Measurements from ENCODE around the gene MTRF1L.
"Not testable (repeated sequence)": the region's sequence is repeated elsewhere in the genome, so short reads cannot be mapped to it uniquely, and the experiment has no call there.

Gene MTRF1L

DNA sequence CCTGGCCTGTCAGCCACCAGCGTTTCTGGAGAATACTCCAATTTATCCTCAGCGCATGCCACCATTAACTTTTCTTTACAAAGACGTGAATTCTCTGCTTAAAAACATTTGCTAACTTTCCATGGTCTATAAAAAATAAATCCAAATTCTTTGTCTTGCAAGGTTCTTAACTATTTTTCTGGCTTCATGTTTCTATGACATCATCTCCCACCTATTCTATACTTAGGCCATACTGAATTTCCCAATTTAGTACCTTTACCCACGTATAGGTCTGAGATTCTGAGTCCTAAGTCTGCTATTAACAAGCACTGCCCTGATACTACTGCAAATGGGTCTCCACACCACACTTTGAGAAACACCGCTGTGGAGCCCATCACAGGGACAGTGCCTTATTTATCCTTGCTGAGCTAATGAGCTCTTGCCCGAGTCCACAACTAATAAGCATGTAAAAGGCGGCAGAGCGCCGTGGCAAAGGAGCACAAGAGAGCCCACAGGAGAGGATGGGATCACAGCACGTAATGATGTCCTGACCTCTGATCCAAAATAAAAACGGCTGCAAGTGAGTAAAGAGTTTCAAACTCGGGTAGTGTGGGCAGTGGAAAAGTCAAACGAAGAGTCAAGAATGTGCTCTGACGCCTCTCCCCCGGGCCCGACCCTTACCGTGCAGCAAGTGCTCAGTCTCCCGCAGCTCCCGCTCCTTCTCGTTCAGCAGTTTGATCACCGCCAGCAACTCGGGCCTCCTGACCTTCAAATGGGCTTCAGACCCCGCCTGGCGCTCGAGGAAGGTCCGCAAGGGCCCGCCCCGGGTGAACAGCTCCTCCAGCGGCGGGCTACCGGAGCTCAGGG lies 519 bp downstream of the MTRF1L start:
- DNase-seq = no peak

DNA sequence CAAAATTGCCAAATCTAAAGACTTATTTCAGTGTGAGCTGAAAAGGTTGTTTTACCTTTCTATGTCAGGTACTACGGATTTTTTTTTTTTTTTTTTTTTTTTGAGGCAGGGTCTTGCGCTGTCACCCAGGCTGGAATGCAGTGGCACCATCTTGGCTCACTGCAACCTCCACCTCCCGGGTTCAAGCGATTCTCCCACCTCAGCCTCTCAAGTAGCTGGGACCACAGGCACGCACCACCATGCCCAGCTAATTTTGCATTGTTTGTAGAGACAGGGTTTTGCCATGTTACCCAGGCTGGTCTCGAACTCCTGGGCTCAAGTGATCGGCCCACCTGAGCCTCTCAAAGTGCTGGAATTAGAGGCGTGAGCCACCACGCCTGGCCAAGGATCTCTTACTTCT lies 1.7 kb downstream of the MTRF1L start:
- DNase-seq = not testable (repeated sequence)

DNA sequence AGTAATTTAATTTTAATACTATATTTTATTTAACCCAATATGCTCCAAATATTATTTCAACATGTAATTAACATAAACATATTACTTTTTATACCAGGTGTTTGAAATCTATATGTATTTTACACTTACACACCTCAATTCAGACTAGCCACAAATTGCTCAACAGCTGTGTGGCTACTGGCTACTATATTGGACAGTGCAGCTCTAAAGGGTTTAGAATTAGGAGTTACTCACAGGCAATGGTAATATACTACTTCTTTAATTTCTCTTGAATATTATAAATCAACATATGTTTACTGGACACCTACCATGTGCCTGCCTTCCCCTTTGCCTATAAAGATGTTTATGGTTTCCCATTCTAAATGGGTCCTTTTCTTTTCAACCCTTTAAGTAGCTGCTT lies 2.3 kb downstream of the MTRF1L start:
- no peak for DNase-seq

DNA sequence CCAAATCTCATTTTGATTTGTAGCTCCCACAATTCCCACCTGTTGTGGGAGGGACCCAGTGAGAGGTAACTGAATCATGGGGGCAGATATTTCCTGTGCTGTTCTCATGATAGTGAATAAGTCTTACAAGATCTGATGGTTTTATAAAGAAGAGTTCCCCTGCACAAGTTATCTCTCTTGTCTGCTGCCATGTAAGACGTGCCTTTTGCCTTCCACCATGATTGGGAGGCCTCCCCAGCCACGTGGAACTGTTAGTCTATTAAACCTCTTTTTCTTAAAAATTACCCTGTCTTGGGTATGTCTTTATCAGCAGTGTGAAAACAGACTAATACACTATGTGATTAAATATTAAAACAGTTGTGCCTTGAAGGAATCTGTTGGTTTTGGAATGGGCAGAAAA lies 3.0 kb downstream of the MTRF1L start:
- DNase-seq = not testable (repeated sequence)

DNA sequence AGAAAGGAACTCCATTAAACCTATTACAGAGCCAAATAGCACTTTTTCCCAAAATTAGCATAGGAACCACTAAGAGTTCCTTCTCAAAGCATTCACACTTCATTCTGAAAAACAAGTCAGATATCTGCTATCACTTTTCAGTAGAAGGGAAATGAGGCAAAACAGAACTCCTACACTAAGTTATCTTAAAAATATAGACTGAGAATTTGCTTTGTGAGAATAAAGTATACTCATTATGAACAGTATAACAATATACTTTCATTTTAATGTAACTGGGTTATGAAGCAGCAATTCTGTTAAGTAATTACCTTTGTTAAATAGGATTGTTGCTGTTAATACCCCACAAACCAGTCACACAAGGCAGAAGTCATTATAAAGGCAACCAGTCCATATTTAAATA lies 8.7 kb downstream of the MTRF1L start:
- DNase-seq = no peak

DNA sequence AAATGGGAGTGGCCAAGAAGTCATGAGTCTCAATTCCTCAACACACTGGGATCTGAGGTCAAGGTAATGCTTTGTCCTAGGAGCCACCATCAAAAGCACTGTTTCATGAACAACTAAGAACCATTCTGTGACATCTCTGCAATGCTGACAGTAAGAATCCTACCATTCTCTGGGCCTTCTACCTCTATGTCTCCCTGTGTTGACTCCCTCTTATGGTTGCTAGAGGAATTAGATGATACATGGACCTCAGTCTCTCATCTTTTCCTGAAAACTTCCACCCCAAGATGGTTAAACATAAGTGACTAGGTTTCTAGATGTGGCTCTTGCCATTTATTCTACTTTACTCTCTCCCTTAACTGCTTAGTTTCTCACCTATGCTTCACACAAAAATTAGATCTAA lies 9.1 kb downstream of the MTRF1L start:
- no peak for DNase-seq

DNA sequence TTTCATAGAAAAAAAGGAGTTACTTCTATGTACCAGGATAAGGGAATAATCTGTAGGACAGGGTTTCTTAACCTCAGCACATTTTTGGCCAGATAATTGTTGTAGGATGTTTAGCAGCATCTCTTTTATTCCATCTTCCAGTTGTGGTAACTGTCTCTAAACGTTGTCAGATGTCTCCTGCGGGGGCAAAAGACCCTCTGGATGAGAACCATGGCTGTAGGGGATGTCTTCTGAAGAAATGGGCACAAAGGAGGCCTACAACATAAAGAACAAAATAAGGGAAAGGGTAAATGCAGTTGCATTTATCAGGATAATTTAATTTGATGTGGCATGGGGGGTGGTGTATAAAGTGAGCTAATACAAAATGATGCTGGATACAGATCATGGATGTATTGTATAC lies 15.5 kb downstream of the MTRF1L start:
- DNase-seq = no peak

DNA sequence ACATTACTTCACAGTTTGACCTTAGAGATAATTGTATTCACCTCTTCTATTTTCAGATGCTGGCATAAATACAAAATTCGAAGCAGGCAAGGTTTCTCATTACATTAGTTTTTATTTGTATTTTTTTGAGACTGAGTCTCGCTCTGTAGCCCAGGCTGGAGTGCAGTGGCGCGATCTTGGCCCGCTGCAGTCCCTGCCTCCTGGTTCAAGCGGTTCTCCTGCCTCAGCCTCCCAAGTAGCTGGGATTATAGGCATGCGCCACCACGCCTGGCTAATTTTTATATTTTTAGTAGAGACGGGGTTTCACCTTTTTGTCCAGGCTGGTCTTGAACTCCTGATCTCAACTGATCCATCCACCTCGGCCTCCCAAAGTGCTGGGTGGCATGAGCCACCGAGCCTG lies 17.2 kb downstream of the MTRF1L start:
- not testable (repeated sequence) for DNase-seq

DNA sequence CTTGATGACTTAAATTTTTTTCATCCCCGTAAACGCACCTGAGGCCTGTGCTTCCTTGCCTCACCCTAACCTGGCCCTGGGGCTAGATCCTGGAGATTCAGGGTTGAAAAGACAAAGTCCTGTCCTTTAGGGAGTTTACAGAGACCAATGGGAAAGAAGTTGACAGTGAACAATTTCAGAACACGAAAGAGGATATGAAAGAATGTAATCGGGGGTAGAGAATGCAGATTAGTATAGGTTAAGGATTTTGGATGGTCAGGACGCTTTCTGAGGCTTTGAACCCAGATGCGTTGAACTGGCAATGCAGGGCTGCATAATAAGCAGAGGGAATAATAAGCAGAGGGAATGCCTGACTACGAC lies 18.0 kb downstream of the MTRF1L start:
- no peak for DNase-seq

DNA sequence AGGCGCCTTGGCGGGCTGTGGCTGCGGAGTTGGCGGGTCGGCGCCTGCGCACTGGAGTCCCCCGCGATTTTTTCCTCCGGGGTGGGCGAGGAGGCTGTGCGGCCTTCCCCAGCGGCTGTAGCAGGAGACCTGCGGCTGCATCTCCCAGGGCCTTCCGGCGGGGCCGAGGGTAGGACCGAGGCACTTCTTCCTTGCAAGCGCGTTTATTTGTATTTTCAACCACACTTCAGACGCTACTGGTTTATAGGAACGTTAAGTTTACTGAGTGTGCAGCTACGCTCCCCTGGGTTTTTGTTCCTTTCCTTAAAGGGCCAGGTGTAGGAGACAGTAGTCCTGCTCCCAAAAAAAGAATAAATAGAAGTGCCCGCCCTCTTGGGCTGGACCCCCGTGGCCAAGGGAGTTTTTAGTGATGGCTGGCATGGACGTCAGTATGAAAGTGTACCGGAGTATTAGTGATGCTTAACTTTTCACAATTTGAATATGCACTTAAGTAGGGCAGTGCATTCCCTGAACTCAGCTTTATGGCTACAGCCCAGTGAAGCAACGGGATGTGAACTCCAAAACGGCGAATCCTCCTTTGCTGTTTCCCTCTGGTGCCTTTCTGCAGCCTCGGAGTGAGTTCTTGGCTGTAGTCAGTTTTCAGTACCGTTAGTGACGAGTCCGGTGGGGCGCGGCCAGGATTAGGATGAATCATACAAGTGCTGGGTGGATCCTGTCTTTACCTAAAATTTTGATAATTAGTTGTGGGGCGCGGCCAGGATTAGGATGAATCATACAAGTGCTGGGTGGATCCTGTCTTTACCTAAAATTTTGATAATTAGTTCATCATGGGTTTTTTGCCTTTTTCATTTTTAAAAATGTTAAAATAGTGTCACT lies 18.6 kb downstream of the MTRF1L start:
- DNase-seq = peak; percentile 74

DNA sequence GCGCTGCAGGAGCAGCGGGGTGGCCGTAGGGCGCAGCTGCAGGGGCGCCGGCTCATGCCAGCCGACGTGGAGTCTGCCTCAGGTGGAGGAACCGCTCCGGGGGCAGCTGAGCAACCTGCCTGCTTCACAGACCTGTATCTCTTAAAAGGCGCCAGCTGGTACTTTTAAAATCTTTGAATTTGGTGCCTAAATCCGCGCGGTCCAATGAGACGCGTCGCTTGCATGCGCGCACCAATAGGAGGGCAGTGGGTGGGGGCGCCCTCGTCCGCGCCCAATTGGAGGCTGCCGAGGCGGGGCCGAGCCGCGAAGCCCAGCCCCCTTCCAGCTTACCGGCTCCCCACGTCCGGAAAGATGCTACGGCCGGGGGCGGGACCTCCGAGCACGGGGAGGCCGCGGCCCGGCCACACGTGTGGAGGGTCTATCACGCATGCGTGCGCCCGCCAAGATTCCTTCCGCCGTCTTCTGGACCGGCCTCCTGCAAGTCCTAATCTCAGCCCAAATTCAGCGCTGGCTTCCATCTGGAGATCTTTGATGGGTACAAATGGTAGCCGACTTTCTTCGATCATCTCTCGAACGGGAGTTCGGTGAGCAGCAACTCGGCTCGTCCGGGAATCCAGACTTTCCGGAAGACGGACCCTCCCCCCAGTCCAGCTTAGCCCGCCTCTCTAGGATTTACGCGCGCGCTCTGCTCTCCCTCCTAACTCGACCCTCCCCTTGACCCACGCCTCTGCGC lies 19.4 kb downstream of the MTRF1L start, which contains the start of gene FBXO5:
Gene FBXO5, minus strand, starts transcription at position 138 of the 733 bp plus-strand sequence. Its CDS starts 82 bp downstream, at position 56.
- DNase-seq = peak; percentile 98

DNA sequence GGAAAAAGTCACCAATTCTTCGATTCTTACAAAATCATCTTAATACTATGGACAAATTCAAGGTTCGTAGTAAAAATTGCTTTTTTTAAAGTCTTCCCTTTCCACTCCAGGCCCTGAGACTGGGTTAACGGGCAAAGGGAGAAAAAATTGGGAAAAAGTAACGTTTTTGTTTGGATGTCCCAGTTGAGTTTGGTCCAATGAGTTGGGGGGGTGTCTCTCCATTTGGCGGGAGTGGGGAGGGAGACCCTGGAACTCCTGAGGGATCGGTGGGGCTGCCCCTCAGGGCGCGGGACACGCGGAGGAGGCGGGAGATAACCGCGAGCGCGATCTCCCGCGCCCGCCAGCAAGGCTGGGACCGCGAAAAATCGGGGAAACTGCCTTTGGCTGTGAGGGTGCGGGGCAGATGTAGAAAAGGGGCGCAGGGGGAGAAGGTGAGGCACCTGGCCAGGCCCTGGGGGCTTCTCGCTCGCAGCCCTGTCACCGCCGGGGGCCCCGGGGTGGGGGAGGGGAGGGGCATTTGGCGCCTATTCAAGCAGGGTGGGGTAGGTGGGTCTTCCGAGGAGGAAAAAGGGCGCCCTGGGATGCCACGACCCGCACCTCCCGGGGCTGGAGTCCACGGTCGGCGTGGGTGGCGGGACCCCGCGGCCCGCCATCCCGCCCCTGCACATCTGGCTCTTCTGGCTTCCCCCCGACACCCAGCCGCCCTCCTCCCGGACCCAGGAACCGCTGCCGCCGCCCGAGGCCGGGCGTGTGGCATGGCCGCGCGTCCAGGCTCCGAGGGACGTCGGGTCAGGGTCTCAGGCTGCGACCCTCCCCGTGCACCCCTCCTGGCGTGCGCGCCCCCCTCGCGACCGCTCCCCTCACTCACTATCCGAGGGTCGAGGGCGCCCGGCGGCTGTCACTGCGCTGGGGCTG lies 20.3 kb downstream of the MTRF1L start:
- no peak for DNase-seq

DNA sequence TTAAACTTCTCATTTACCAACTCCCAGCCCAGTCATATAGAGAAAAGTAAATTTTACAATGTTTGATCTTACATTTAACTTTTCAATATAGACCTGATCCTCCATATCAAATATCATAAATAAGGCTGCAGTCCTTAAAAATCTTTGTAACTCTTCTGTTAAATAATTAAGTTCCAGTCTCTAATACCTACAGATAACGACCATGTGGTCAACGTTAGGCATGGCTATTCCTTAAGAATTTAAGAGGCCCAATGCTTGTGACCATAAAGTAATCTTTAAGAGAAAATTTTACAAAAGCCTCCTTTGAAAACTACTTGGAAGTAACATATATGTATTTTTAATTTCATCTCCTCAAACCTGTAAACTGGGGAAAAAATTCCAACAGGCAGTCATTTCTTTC lies 21.3 kb downstream of the MTRF1L start:
- DNase-seq = no peak

DNA sequence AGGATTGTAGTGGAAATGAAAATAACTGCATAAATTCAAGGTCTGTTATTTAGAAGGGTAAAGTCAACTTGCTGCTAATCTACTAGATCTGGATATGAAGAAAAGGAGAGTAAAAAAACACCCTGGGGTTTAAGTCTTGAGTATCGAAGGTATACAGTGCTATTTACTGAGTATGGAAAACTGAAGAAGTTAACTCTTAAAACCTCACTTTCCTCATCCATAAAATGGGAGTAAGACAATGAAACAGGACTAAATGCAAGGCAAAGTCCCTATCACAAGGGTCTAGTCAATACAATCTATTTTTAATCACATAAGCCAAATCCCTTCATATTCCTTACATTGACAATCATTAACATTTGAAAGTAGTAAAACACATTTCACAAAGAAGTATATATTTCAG lies 21.9 kb downstream of the MTRF1L start:
- DNase-seq = no peak

DNA sequence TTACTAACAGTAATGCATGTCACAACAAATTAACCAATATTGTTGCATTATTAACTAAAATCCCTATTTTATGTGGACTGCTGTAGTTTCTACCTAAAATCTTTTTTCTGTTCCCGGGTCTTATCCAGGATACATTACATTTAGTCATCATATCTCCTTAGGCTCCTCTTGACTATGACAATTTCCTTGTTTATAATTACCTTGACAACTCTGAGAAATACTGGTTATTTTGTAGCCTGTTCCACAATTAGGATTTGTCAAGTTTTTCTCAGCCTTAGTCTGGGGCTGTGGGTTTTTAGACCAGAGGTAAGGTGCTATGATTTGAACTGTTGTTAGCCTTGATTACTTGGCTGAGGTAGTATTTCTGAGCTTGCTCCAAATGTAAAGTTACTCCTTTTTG lies 23.4 kb downstream of the MTRF1L start:
- no peak for DNase-seq

DNA sequence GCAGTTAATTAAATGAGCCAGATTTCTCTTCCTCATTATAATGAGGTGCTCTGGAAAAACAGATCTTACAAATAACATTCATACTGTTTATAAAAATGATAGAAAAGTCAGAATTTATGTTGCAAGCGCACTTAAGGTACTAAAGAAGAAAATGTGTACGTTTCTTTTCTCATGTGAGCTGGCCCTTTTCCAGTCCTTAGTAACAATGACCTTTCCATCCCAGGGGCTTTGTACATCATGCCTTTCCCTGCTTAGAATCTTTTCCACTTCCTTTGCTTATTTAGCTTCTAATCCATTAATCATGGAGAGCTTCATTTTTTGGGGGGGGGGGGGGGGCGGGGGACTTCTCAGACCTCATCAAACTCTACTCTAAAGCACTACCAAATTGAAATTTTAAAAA lies 24.5 kb downstream of the MTRF1L start:
- no peak for DNase-seq

DNA sequence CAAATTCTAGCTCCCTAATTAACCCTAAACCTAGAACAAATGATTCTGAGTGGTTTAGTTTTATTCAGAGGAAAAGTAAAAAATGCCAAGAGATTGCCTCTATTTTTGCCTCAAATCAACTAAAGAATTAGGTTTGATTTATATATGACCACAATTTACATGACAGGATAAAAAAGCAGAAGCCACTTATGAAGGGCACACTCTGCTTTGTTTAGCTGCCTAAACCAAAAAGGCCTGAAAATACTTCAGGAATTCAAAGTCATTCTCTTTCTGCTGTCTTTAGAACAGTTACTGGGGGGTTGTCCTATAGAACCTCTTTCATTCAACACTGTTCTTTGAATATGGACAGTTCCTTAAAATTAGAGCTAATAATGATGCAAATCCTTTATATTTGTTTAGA lies 25.0 kb downstream of the MTRF1L start:
- DNase-seq = no peak

DNA sequence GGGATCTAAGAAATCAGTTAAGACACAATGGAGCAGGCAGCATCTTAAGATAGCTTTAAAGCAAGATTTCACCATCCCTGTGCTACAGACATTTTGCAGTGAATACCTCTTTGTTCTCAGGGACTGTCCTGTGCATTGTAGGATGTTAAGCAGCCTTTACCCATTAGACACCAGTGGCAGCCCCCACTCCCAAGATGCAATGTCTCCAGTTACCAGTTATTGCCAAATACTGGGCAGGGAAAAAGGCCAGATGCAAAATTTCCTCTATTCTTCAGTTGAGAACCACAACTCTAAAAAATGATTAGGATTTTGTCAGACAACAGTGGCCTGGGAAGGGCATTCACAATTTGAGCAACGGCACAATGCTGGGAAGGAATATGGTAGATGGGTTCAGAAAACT lies 25.8 kb downstream of the MTRF1L start:
- no peak for DNase-seq

DNA sequence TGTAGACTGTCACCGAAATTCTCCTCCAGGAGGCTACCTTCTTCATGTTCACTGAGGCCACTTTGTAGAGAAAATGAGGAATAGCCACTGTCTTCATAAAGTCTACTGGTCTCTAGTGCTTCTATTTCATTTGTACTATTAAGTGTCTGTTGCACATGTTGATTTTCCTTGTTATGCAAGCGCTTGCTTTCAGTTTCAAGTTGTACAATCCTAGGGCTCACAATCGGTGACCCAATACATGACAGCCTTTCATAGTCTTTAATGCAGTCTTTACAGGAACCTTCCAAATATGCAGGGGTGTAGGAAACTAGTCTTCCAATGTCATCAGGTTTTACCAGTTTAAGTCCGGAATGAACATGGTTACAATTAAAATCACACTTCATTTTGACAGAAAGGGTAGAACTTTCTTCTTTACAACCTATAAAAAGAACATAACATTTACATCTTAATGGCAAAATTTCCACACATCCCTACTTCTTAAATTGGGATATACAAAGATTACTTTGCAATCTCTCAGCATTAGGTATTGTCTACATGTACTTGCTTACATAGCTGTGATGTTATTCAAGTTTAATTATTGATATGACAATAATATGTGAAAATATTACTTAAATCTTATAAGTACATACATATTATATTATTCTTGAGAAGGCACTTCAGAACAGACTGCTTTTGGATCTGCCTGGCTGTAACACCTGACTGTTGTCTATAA lies 27.1 kb downstream of the MTRF1L start:
- peak; percentile 19 for DNase-seq

DNA sequence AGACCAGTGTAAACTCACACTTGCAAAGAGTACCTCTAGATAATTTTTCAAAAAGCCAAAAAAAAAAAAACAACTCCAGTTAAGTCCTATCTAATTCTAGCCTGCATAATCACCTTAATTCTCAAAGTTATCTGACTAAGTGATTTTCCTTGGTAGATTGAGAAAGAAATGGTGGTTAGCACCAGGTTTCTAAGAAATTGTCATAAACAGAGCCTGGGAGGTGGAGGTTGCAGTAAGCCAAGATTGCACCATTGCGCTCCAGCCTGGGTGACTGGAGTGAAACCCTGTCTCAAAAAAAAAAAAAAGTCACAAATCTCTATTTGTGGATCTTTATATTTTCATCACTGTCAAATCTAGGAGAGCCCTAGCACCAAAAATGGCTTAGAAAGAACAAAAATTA lies 28.6 kb downstream of the MTRF1L start:
- no peak for DNase-seq

DNA sequence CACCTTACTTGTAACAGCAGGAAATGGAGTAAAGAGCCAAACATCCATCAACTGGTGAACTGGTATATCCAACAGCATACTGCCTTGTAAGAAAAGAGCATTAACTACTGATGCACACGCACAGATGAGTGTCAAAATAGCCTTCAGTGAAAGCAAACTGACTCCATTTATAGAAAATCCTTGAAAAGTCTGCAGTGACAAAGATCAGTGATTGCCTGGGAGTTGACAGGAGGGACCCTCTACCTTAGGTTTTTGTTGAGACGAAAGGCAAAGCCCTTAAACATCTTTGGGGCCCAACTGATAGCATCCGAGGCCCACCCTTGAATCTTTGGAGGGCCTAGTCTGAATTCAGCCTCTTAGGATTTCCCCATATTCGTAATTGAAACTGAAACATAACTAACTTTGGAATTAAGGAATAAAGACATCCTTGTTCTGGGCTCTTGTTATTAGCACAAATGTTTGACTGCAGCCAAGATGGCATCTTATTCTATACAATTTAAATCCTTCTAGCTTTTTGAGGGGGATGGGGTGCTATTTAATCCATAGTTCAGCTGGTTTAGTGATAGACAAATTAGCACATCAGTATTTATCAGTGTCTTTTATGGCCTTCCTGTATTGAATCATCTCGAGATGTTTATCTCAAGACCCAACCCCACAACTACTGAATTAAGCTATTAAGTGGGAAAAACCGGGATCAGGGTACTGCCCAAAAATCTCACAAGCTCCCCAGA lies 32.7 kb downstream of the MTRF1L start:
- DNase-seq = no peak
